ENCODE data around the gene BUB3. TPM values are rescaled to one million over a fixed set of nuclear protein-coding genes. Genes with fewer than 3 reads are reported as not detected.
"Not testable (repeated sequence)": the region's sequence is repeated elsewhere in the genome, so short reads cannot be mapped to it uniquely, and the experiment has no call there.

BUB3 gene
- total RNA-seq, 4 donors from 2014 or later = 67.9 to 117 (median 88.0) TPM

DNA sequence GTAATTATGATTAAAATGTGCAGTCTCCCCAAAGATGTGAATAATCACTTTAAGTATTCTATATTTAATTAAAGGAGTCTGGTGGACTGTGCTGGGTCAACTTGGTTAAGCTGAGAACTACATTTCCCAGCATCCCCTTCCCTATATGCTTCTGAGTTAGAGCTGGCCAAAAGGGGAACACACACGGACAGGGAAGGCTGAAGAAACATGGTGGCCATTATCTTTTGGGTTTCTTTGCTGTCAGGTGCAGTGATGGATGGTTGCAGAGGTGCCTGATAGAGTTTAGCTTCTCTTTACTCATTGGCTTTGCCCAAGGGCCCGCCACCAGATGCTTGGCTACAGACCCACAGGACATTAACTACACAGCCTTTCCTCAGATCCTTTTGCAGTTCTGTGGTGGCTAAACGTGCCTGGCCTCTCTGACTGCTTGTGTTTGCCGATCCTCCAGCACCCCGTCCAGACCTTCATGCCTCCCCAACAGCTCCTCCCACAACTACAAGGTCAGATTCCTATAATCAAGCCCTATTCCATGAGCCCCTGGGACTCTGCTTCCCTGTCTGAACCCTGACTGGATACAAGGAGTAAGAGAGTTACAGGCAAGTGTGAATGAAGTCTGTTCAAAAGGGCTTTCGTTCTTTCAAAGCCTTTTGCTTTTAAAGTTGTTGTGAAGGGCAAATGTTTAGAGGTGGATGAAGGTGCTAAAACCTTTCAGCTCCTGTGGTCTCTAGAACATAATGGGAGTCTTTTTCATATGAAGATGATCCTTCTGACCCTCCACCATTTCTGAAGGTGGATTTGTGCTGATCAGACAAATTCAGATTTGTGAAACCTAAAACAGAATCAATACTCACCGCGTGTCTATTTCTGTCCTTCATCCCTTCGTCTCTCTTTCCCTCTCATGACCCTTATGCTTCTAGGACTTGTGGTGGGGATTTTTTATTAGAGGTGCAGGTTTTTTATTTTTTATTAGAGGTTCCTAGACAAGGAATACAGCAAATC is 21.5 kb downstream of the BUB3 start:
- no peak overlapping the region for H3K27ac ChIP-seq
- intact Hi-C loops (cut with DNase I) = no loop called here
- no peak for TF ChIP-seq POLR2A (IDR thresholded peaks at IDR 0.05)
- TF ChIP-seq, protein P1, sequence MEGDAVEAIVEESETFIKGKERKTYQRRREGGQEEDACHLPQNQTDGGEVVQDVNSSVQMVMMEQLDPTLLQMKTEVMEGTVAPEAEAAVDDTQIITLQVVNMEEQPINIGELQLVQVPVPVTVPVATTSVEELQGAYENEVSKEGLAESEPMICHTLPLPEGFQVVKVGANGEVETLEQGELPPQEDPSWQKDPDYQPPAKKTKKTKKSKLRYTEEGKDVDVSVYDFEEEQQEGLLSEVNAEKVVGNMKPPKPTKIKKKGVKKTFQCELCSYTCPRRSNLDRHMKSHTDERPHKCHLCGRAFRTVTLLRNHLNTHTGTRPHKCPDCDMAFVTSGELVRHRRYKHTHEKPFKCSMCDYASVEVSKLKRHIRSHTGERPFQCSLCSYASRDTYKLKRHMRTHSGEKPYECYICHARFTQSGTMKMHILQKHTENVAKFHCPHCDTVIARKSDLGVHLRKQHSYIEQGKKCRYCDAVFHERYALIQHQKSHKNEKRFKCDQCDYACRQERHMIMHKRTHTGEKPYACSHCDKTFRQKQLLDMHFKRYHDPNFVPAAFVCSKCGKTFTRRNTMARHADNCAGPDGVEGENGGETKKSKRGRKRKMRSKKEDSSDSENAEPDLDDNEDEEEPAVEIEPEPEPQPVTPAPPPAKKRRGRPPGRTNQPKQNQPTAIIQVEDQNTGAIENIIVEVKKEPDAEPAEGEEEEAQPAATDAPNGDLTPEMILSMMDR (IDR thresholded peaks at IDR 0.05) = no peak
- no peak overlapping the region for H3K4me3 ChIP-seq (replicated peaks in 1 of 3)
- H3K27me3 ChIP-seq = no peaks in the 10 kb centered on the region
- H3K9me3 ChIP-seq = no peaks in the 10 kb centered on the region
- DNase-seq = no peak
- H3K36me3 ChIP-seq = no peaks in the 10 kb centered on the region
- WGBS, 2 donors = 82 to 84% methylated on average over 9 of the region's 9 CpGs
- no peaks in the 10 kb centered on the region for H3K4me1 ChIP-seq

DNA sequence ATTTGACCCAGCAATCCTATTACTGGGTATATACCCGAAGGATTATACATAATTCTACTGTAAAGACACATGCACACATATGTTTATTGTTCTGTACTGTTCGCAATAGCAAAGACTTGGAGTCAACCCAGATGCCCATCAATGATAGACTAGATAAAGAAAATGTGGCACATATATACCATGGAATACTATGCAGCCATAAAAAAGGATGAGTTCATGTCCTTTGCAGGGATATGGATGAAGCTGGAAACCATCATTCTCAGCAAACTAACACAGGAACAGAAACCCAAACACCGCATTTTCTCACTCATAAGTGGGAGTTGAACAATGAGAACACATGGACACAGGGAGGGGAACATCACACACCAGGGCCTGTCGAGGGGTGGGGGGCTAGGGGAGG is 24.2 kb downstream of the BUB3 start:
- H3K4me1 ChIP-seq; H3K27ac ChIP-seq; H3K4me3 ChIP-seq (replicated peaks in 1 of 3); H3K36me3 ChIP-seq; DNase-seq; H3K27me3 ChIP-seq; intact Hi-C loops (cut with DNase I); H3K9me3 ChIP-seq: not testable (repeated sequence)
- 98 to 99% methylated on average over 4 of the region's 4 CpGs for WGBS, 2 donors

DNA sequence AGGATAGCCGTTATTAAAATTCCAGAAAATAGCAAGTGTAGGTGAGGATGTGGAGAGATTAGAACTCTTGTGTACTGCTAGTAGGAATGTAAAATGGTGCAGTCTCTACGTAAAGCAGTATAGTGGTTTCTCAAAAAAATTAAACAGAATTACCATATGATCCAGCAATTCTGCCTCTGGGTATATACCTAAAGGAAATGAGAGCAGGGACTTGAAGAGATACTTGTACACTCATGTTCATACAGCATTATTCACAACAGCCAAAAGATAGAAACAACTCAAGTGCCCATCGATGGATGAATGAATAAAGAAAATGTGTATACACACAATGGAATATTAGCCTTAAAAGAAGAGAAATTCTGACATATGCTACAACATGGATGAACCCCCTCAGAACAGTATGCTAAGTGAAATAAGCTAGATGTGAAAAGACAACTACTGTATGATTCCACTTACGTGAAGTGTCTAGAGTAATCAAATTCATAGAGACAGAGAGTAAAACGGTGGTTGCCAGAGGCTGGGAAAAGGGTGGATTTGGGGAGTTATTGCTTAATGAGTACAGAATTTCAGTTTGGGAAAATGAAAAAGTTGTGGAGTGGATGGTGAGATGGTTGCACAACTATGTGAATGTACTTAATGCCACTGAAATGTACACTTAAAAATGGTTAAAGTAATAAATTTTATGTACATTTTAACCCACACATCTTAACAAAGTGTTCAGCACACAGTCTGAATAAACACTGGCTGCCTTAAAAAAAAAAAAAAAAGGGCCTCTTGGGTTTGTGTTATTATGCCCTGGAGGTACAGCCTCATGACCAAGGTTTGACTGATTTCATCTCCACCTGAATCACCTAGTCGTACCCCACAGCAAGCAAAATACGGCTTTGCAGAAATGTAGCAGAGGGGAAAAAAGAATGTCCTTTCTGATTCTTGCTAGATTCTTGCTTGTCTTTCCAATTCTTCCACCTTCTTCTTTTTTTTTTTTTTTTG is 26.2 kb downstream of the BUB3 start:
- no peaks in the 10 kb centered on the region for H3K36me3 ChIP-seq
- TF ChIP-seq, protein P1 (IDR thresholded peaks at IDR 0.05) = no peak
- TF ChIP-seq POLR2A (IDR thresholded peaks at IDR 0.05) = no peak
- no peak for DNase-seq
- H3K4me3 ChIP-seq (replicated peaks in 1 of 3) = no peak overlapping the region
- WGBS, 2 donors = 87 to 89% methylated on average over 7 of the region's 7 CpGs
- H3K9me3 ChIP-seq = no peaks in the 10 kb centered on the region
- H3K27me3 ChIP-seq = no peaks in the 10 kb centered on the region
- no peak overlapping the region for H3K27ac ChIP-seq
- no peaks in the 10 kb centered on the region for H3K4me1 ChIP-seq
- intact Hi-C loops (cut with DNase I) = no loop called here

DNA sequence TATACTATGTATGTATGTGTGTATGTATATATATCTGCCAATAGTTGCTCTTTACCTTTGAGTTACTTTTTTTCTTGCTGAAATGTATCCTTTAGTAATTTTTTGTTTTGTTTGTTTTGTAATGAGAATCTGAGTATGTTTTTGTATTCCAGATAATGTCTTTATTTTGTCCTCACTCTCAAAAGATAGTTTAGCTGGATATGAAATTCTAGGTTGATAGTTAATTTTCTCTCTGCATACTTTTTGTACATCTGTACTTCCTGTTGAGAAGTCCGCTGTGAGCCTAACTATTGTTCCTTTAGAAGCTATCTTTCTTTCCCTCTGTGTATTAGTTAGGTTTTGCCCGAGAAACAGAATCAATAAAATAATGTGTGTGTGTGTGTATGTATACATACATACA is 29.5 kb downstream of the BUB3 start:
- TF ChIP-seq, protein P1 (IDR thresholded peaks at IDR 0.05) = no peak
- no peak for TF ChIP-seq POLR2A (IDR thresholded peaks at IDR 0.05)
- Histone ChIP-seq H3K27me3 (no peaks in the 10 kb centered on the region), H3K36me3 (no peaks in the 10 kb centered on the region), H3K4me1 (no peaks in the 10 kb centered on the region), H3K27ac (no peak overlapping the region), H3K4me3 (replicated peaks in 1 of 3) (no peak overlapping the region), H3K9me3 (no peaks in the 10 kb centered on the region)
- intact Hi-C loops (cut with DNase I) = no loop called here
- DNase-seq = no peak
- WGBS, 2 donors = 96 to 97% methylated on average over 2 of the region's 2 CpGs

DNA sequence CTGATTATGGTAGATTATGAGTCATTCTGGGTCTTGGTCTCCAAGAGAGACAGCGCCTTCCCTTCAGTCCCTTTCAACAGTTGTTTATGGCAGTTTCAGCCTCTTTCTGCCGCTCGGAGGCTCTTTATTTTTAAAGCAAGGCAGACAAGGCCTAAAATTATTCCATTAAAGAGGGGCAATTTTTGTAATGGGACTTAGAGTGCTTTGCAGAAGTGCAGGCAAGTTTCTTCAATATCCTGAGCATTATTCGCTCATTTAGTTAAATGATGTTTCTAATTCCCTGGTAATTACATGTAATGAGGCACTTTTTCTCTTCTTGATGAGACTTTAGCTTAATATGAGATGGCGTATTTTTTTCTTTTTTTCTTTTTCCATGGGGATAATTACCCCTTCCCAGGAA is 33.6 kb downstream of the BUB3 start:
- H3K36me3 ChIP-seq = no peaks in the 10 kb centered on the region
- no peaks in the 10 kb centered on the region for H3K4me1 ChIP-seq
- intact Hi-C loops (cut with DNase I) = no loop called here
- no peak overlapping the region for H3K27ac ChIP-seq
- DNase-seq = no peak
- H3K9me3 ChIP-seq = no peaks in the 10 kb centered on the region
- no peaks in the 10 kb centered on the region for H3K27me3 ChIP-seq
- no peak overlapping the region for H3K4me3 ChIP-seq (replicated peaks in 1 of 3)
- 96 to 97% methylated on average over 5 of the region's 5 CpGs for WGBS, 2 donors
- TF ChIP-seq POLR2A (IDR thresholded peaks at IDR 0.05) = no peak
- TF ChIP-seq, protein P1 (IDR thresholded peaks at IDR 0.05) = no peak

All from thyroid gland (tissue), 4 donors.